EL (cell line): ENCODE results near the gene PLCXD1.
"Not testable (repeated sequence)": the region's sequence is repeated elsewhere in the genome, so short reads cannot be mapped to it uniquely, and the experiment has no call there.

Experiments used
- DNase-seq: peaks from one replicate; pipeline ENCODE4 v3.0.0-alpha.2; 2016

PLCXD1 gene

GRCh38 chrX:336227-336626 lies 55.0 kb downstream of the PLCXD1 start:
- DNase-seq, result no peak

- no peak for DNase-seq
Observed at GRCh38 chrX:337331-337831, 56.2 kb downstream of the PLCXD1 start.

- no peak for DNase-seq
Observed at GRCh38 chrX:338281-338835, 57.2 kb downstream of the PLCXD1 start.

GRCh38 chrX:338836-339400 lies 57.7 kb downstream of the PLCXD1 start:
- no peak for DNase-seq

- DNase-seq, result no peak
Observed at GRCh38 chrX:340121-340520, 58.9 kb downstream of the PLCXD1 start.

GRCh38 chrX:340641-341423 lies 59.7 kb downstream of the PLCXD1 start:
- no peak for DNase-seq

GRCh38 chrX:341541-342101 lies 60.4 kb downstream of the PLCXD1 start:
- DNase-seq, result no peak

- no peak for DNase-seq
Observed at GRCh38 chrX:344371-344901, 63.3 kb downstream of the PLCXD1 start.

- DNase-seq, result no peak
Observed at GRCh38 chrX:345020-345925, 64.1 kb downstream of the PLCXD1 start.

GRCh38 chrX:346034-346813 lies 65.0 kb downstream of the PLCXD1 start:
- no peak for DNase-seq

- no peak for DNase-seq
Observed at GRCh38 chrX:347351-348117, 66.4 kb downstream of the PLCXD1 start.

- DNase-seq, result no peak
Observed at GRCh38 chrX:348461-349117, 67.4 kb downstream of the PLCXD1 start.

- no peak for DNase-seq
Observed at GRCh38 chrX:349196-349595, 68.0 kb downstream of the PLCXD1 start.

- no peak for DNase-seq
Observed at GRCh38 chrX:349702-350101, 68.5 kb downstream of the PLCXD1 start.

GRCh38 chrX:350148-350533 lies 69.0 kb downstream of the PLCXD1 start:
- DNase-seq, result no peak

- DNase-seq, result no peak
Observed at GRCh38 chrX:350534-351323, 69.5 kb downstream of the PLCXD1 start.

GRCh38 chrX:351324-351641 lies 70.1 kb downstream of the PLCXD1 start:
- DNase-seq, result not testable (repeated sequence)

GRCh38 chrX:351736-352135 lies 70.6 kb downstream of the PLCXD1 start:
- no peak for DNase-seq

- DNase-seq, result no peak
Observed at GRCh38 chrX:352181-352580, 71.0 kb downstream of the PLCXD1 start.
